HG03575 (cell line): ENCODE measurements around the gene SMOC1.

ENCODE experiments used
- ATAC-seq: cut with Tn5 transposase; IDR thresholded peaks from one replicate; pipeline ENCODE4 v1.9.1; 2021; ENCODE audit not compliant: unreplicated experiment, insufficient number of reproducible peaks, low FRiP score; ENCODE audit errors: extremely low read depth

The SMOC1 gene

GRCh38 chr14:69991422-69991821 is 112.2 kb downstream of the SMOC1 start:
- ATAC-seq = no peak

- ATAC-seq = no peak
Measured at GRCh38 chr14:69992564-69992963, 113.3 kb downstream of the SMOC1 start.

- no peak for ATAC-seq
Measured at GRCh38 chr14:69993326-69993725, 114.1 kb downstream of the SMOC1 start.

- no peak for ATAC-seq
Measured at GRCh38 chr14:69994002-69994401, 114.8 kb downstream of the SMOC1 start.

- ATAC-seq = no peak
Measured at GRCh38 chr14:69996216-69996615, 117.0 kb downstream of the SMOC1 start.

GRCh38 chr14:69997849-69998248 is 118.6 kb downstream of the SMOC1 start:
- ATAC-seq = no peak

- no peak for ATAC-seq
Measured at GRCh38 chr14:69999261-69999674, 120.1 kb downstream of the SMOC1 start.

GRCh38 chr14:70000601-70001000 is 121.4 kb downstream of the SMOC1 start:
- no peak for ATAC-seq

- no peak for ATAC-seq
Measured at GRCh38 chr14:70002589-70003346, 123.6 kb downstream of the SMOC1 start.

GRCh38 chr14:70004791-70005190 is 125.6 kb downstream of the SMOC1 start:
- ATAC-seq = no peak

GRCh38 chr14:70005281-70005805 is 126.1 kb downstream of the SMOC1 start:
- ATAC-seq = no peak

- no peak for ATAC-seq
Measured at GRCh38 chr14:70006699-70007098, 127.5 kb downstream of the SMOC1 start.

GRCh38 chr14:70008284-70009262 is 129.4 kb downstream of the SMOC1 start:
- no peak for ATAC-seq

- ATAC-seq = no peak
Measured at GRCh38 chr14:70009961-70010360, 130.7 kb downstream of the SMOC1 start.

GRCh38 chr14:70011098-70011497 is 131.9 kb downstream of the SMOC1 start:
- no peak for ATAC-seq

GRCh38 chr14:70011708-70012107 is 132.5 kb downstream of the SMOC1 start:
- ATAC-seq = no peak

GRCh38 chr14:70013271-70013873 is 134.2 kb downstream of the SMOC1 start:
- ATAC-seq = no peak

GRCh38 chr14:70014406-70015095 is 135.3 kb downstream of the SMOC1 start:
- ATAC-seq = no peak

- ATAC-seq = no peak
Measured at GRCh38 chr14:70018230-70018629, 139.0 kb downstream of the SMOC1 start.
